ENCODE results near the gene GAPDH. TPM values are rescaled to one million over a fixed set of nuclear protein-coding genes. Genes with fewer than 3 reads are reported as not detected.
A peak's percentile ranks its signal among the peaks of the same experiment; 100 is the strongest.
"Not testable (repeated sequence)": the region's sequence is repeated elsewhere in the genome, so short reads cannot be mapped to it uniquely, and the experiment has no call there.

GAPDH gene
- total and polyA plus RNA-seq, 5 donors = 3,735 to 4,983 (median 3,958) TPM

GRCh38 chr12:6554168-6555017 lies 20.1 kb downstream of the GAPDH start:
- DNase-seq = peak; percentile 78 to 90 (median 89)
- Histone ChIP-seq H3K27me3 (ENCODE audit: control insufficient read depth, insufficient read depth) (no peaks in the 10 kb centered on the region), H3K27ac (ENCODE audit: low read length) (peak overlapping the region; percentile 85), H3K4me3 (ENCODE audit: low read length) (peak overlapping the region; percentile 91), H3K9me3 (ENCODE audit: control insufficient read depth, low read length) (no peaks in the 10 kb centered on the region), H3K4me1 (ENCODE audit: control insufficient read depth, insufficient read depth, low read length) (peaks cover 12% of the 10 kb centered on the region)
- intact Hi-C loops (cut with DNase I) = no loop called here
- peak; percentile 37 to 48 for ATAC-seq
- WGBS = 6% methylated on average over 22 of the region's 22 CpGs

GRCh38 chr12:6555018-6555691 lies 20.8 kb downstream of the GAPDH start:
- no peaks in the 10 kb centered on the region for H3K27me3 ChIP-seq (ENCODE audit: control insufficient read depth, insufficient read depth)
- H3K27ac ChIP-seq (ENCODE audit: low read length) = peak overlapping the region; percentile 85
- WGBS = under 1% methylated on average over 61 of the region's 61 CpGs
- intact Hi-C loops (cut with DNase I) = no loop called here
- peak overlapping the region; percentile 91 for H3K4me3 ChIP-seq (ENCODE audit: low read length)
- DNase-seq (peak; percentile 23 to 71 (median 66)), ATAC-seq (no peak)
- H3K9me3 ChIP-seq (ENCODE audit: control insufficient read depth, low read length) = no peaks in the 10 kb centered on the region
- H3K4me1 ChIP-seq (ENCODE audit: control insufficient read depth, insufficient read depth, low read length) = peaks cover 11% of the 10 kb centered on the region

- intact Hi-C loops (cut with DNase I); H3K27me3 ChIP-seq (ENCODE audit: control insufficient read depth, insufficient read depth); ATAC-seq; H3K9me3 ChIP-seq (ENCODE audit: control insufficient read depth, low read length); H3K4me3 ChIP-seq (ENCODE audit: low read length); H3K4me1 ChIP-seq (ENCODE audit: control insufficient read depth, insufficient read depth, low read length): not testable (repeated sequence)
- WGBS = 87% methylated on average over 7 of the region's 7 CpGs
- peak in 1 of 3 donors; percentile 7 for DNase-seq
- peak overlapping the region; percentile 12 for H3K27ac ChIP-seq (ENCODE audit: low read length)
These were observed 22.1 kb downstream of the GAPDH start for GRCh38 chr12:6556496-6556817.

- ATAC-seq (no peak), DNase-seq (no peak)
- peaks cover 7% of the 10 kb centered on the region for H3K4me1 ChIP-seq (ENCODE audit: control insufficient read depth, insufficient read depth, low read length)
- no peaks in the 10 kb centered on the region for H3K9me3 ChIP-seq (ENCODE audit: control insufficient read depth, low read length)
- intact Hi-C loops (cut with DNase I) = no loop called here
- no peak overlapping the region for H3K4me3 ChIP-seq (ENCODE audit: low read length)
- H3K27me3 ChIP-seq (ENCODE audit: control insufficient read depth, insufficient read depth) = no peaks in the 10 kb centered on the region
- H3K27ac ChIP-seq (ENCODE audit: low read length) = no peak overlapping the region
- WGBS = 83% methylated on average over 4 of the region's 4 CpGs
These were observed 22.5 kb downstream of the GAPDH start for GRCh38 chr12:6556857-6557256.

GRCh38 chr12:6558014-6558760 lies 23.9 kb downstream of the GAPDH start:
- intact Hi-C loops (cut with DNase I); H3K27ac ChIP-seq (ENCODE audit: low read length); H3K4me3 ChIP-seq (ENCODE audit: low read length); H3K4me1 ChIP-seq (ENCODE audit: control insufficient read depth, insufficient read depth, low read length); ATAC-seq; DNase-seq; H3K9me3 ChIP-seq (ENCODE audit: control insufficient read depth, low read length); H3K27me3 ChIP-seq (ENCODE audit: control insufficient read depth, insufficient read depth): not testable (repeated sequence)
- WGBS = 69% methylated on average over 14 of the region's 14 CpGs

- no peak for ATAC-seq
- intact Hi-C loops (cut with DNase I) = no loop called here
These were observed 25.2 kb downstream of the GAPDH start for GRCh38 chr12:6559500-6559899.

GRCh38 chr12:6560501-6561205 lies 26.3 kb downstream of the GAPDH start:
- no peak for DNase-seq
- Histone ChIP-seq H3K9me3 (ENCODE audit: control insufficient read depth, low read length) (no peaks in the 10 kb centered on the region), H3K27me3 (ENCODE audit: control insufficient read depth, insufficient read depth) (no peaks in the 10 kb centered on the region), H3K4me3 (ENCODE audit: low read length) (no peak overlapping the region), H3K4me1 (ENCODE audit: control insufficient read depth, insufficient read depth, low read length) (no peaks in the 10 kb centered on the region), H3K27ac (ENCODE audit: low read length) (no peak overlapping the region)
- no peak for ATAC-seq
- 92% methylated on average over 13 of the region's 13 CpGs for WGBS
- intact Hi-C loops (cut with DNase I) = no loop called here

More at GRCh38 chr12:6559500-6559899, 25.2 kb downstream of the GAPDH start:
- Histone ChIP-seq H3K4me1 (ENCODE audit: control insufficient read depth, insufficient read depth, low read length) (peaks cover 2% of the 10 kb centered on the region), H3K9me3 (ENCODE audit: control insufficient read depth, low read length) (no peaks in the 10 kb centered on the region), H3K4me3 (ENCODE audit: low read length) (no peak overlapping the region), H3K27me3 (ENCODE audit: control insufficient read depth, insufficient read depth) (no peaks in the 10 kb centered on the region), H3K27ac (ENCODE audit: low read length) (no peak overlapping the region)
- DNase-seq = no peak
- WGBS = 92% methylated on average over 1 of the region's 1 CpG

GRCh38 chr12:6562881-6563280 lies 28.6 kb downstream of the GAPDH start:
- WGBS = 93% methylated on average over 10 of the region's 10 CpGs
- H3K4me3 ChIP-seq (ENCODE audit: low read length) = no peak overlapping the region
- H3K27ac ChIP-seq (ENCODE audit: low read length) = no peak overlapping the region
- no peaks in the 10 kb centered on the region for H3K4me1 ChIP-seq (ENCODE audit: control insufficient read depth, insufficient read depth, low read length)
- H3K9me3 ChIP-seq (ENCODE audit: control insufficient read depth, low read length) = no peaks in the 10 kb centered on the region
- DNase-seq = no peak
- intact Hi-C loops (cut with DNase I) = no loop called here
- no peaks in the 10 kb centered on the region for H3K27me3 ChIP-seq (ENCODE audit: control insufficient read depth, insufficient read depth)
- ATAC-seq = no peak

- 75% methylated on average over 8 of the region's 8 CpGs for WGBS
- Histone ChIP-seq H3K4me3 (ENCODE audit: low read length) (no peak overlapping the region), H3K27me3 (ENCODE audit: control insufficient read depth, insufficient read depth) (no peaks in the 10 kb centered on the region), H3K27ac (ENCODE audit: low read length) (no peak overlapping the region), H3K4me1 (ENCODE audit: control insufficient read depth, insufficient read depth, low read length) (no peaks in the 10 kb centered on the region), H3K9me3 (ENCODE audit: control insufficient read depth, low read length) (no peaks in the 10 kb centered on the region)
- DNase-seq (peak in 2 of 3 donors; percentile 73 to 81), ATAC-seq (no peak)
- intact Hi-C loops (cut with DNase I) = no loop called here
These were observed 29.2 kb downstream of the GAPDH start for GRCh38 chr12:6563448-6564050.

GRCh38 chr12:6567112-6567670 lies 32.9 kb downstream of the GAPDH start:
- Histone ChIP-seq H3K27me3 (ENCODE audit: control insufficient read depth, insufficient read depth) (no peaks in the 10 kb centered on the region), H3K9me3 (ENCODE audit: control insufficient read depth, low read length) (no peaks in the 10 kb centered on the region), H3K4me3 (ENCODE audit: low read length) (peak overlapping the region; percentile 53), H3K27ac (ENCODE audit: low read length) (no peak overlapping the region), H3K4me1 (ENCODE audit: control insufficient read depth, insufficient read depth, low read length) (no peaks in the 10 kb centered on the region)
- intact Hi-C loops (cut with DNase I) = no loop called here
- 44% methylated on average over 8 of the region's 8 CpGs for WGBS
- no peak for DNase-seq
- peak in 1 of 2 donors; percentile 2 for ATAC-seq
